ENCODE results near the gene LUC7L. TPM values are rescaled to one million over a fixed set of nuclear protein-coding genes. Genes with fewer than 3 reads are reported as not detected.

Gene LUC7L
- total RNA-seq, 1 donor from 2014 or later, result 74.1 TPM

DNA sequence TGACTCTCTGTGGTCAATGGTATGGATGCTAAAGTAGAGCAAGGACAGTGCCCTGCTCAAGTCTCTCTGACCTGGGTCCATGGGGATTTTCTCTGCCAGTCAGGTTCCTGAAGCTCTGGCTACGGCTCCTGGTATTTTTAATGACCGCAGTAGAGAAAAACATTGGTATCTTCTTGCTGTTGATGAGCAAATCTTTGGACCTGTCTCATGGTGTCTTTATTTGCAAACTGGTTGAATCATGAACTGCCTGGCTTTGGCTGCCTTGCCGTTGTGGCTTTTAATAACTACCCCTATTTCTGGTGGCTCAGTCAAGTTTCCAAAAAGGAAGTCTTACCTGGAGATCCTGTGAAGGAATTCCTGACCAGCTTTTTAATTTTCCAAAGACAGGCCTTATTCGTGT, 14.1 kb upstream of the LUC7L start:
- peaks cover 6% of the 10 kb centered on the region for H3K4me1 Mint-ChIP-seq (ENCODE audit: low read depth, unreplicated experiment)
- FAIRE-seq, result no peak

GRCh38 chr16:242281-242680, 13.0 kb upstream of the LUC7L start:
- peaks cover 6% of the 10 kb centered on the region for H3K4me1 Mint-ChIP-seq (ENCODE audit: low read depth, unreplicated experiment)
- no peak overlapping the region for H2AFZ ChIP-seq (ENCODE audit: low read depth, low read length)
- H3K79me2 ChIP-seq (ENCODE audit: insufficient read depth, low read length), result peaks cover 21% of the 10 kb centered on the region
- H3K9ac ChIP-seq (ENCODE audit: low read length), result no peak overlapping the region
- FAIRE-seq (no peak), DNase-seq (ENCODE audit: low read depth) (no peak)
- H3K36me3 ChIP-seq (ENCODE audit: insufficient read depth, low read length), result no peaks in the 10 kb centered on the region
- H3K4me3 ChIP-seq (ENCODE audit: insufficient read depth, low read depth, low read length), result no peak overlapping the region
- no peak overlapping the region for H3K27ac ChIP-seq (ENCODE audit: low read depth, low read length)
- H3K9me3 ChIP-seq (ENCODE audit: insufficient read depth, low read depth, low read length), result no peaks in the 10 kb centered on the region
- no peak overlapping the region for H3K27ac Mint-ChIP-seq (ENCODE audit: unreplicated experiment)
- H3K4me2 ChIP-seq (ENCODE audit: low read length), result no peak overlapping the region
- no peak overlapping the region for H3K4me3 Mint-ChIP-seq (ENCODE audit: unreplicated experiment)
- no peaks in the 10 kb centered on the region for H3K4me1 ChIP-seq (ENCODE audit: insufficient read depth, low read length)
- TF ChIP-seq EZH2 (IDR thresholded peaks at IDR 0.05; ENCODE audit: insufficient read depth, low read length), result no peak
- TF ChIP-seq, protein P1, sequence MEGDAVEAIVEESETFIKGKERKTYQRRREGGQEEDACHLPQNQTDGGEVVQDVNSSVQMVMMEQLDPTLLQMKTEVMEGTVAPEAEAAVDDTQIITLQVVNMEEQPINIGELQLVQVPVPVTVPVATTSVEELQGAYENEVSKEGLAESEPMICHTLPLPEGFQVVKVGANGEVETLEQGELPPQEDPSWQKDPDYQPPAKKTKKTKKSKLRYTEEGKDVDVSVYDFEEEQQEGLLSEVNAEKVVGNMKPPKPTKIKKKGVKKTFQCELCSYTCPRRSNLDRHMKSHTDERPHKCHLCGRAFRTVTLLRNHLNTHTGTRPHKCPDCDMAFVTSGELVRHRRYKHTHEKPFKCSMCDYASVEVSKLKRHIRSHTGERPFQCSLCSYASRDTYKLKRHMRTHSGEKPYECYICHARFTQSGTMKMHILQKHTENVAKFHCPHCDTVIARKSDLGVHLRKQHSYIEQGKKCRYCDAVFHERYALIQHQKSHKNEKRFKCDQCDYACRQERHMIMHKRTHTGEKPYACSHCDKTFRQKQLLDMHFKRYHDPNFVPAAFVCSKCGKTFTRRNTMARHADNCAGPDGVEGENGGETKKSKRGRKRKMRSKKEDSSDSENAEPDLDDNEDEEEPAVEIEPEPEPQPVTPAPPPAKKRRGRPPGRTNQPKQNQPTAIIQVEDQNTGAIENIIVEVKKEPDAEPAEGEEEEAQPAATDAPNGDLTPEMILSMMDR (IDR thresholded peaks at IDR 0.05; ENCODE audit: insufficient read depth, low read depth, low read length), result no peak
- no peaks in the 10 kb centered on the region for H3K36me3 Mint-ChIP-seq (ENCODE audit: low read depth, unreplicated experiment)
- H4K20me1 ChIP-seq (ENCODE audit: insufficient read depth, low read length), result peaks cover 27% of the 10 kb centered on the region
- H3K27me3 ChIP-seq (ENCODE audit: insufficient read depth, low read length), result no peaks in the 10 kb centered on the region
- H3K9me3 Mint-ChIP-seq (ENCODE audit: unreplicated experiment), result no peaks in the 10 kb centered on the region
- no peaks in the 10 kb centered on the region for H3K27me3 Mint-ChIP-seq (ENCODE audit: low read depth, unreplicated experiment)

More for the DNA sequence above, 14.1 kb upstream of the LUC7L start:
- Histone ChIP-seq H3K36me3 (ENCODE audit: insufficient read depth, low read length) (no peaks in the 10 kb centered on the region), H4K20me1 (ENCODE audit: insufficient read depth, low read length) (peaks cover 31% of the 10 kb centered on the region), H3K4me1 (ENCODE audit: insufficient read depth, low read length) (no peaks in the 10 kb centered on the region), H3K4me2 (ENCODE audit: low read length) (no peak overlapping the region), H3K4me3 (ENCODE audit: insufficient read depth, low read depth, low read length) (no peak overlapping the region), H3K9me3 (ENCODE audit: insufficient read depth, low read depth, low read length) (no peaks in the 10 kb centered on the region), H3K27ac (ENCODE audit: low read depth, low read length) (no peak overlapping the region), H3K27me3 (ENCODE audit: insufficient read depth, low read length) (no peaks in the 10 kb centered on the region), H2AFZ (ENCODE audit: low read depth, low read length) (no peak overlapping the region), H3K79me2 (ENCODE audit: insufficient read depth, low read length) (peaks cover 21% of the 10 kb centered on the region), H3K9ac (ENCODE audit: low read length) (no peak overlapping the region)
- no peaks in the 10 kb centered on the region for H3K9me3 Mint-ChIP-seq (ENCODE audit: unreplicated experiment)
- TF ChIP-seq EZH2 (IDR thresholded peaks at IDR 0.05; ENCODE audit: insufficient read depth, low read length), result no peak
- TF ChIP-seq, protein P1 (IDR thresholded peaks at IDR 0.05; ENCODE audit: insufficient read depth, low read depth, low read length), result no peak
- H3K4me3 Mint-ChIP-seq (ENCODE audit: unreplicated experiment), result no peak overlapping the region
- no peak overlapping the region for H3K27ac Mint-ChIP-seq (ENCODE audit: unreplicated experiment)
- no peak for DNase-seq (ENCODE audit: low read depth)
- no peaks in the 10 kb centered on the region for H3K27me3 Mint-ChIP-seq (ENCODE audit: low read depth, unreplicated experiment)
- no peaks in the 10 kb centered on the region for H3K36me3 Mint-ChIP-seq (ENCODE audit: low read depth, unreplicated experiment)

DNA sequence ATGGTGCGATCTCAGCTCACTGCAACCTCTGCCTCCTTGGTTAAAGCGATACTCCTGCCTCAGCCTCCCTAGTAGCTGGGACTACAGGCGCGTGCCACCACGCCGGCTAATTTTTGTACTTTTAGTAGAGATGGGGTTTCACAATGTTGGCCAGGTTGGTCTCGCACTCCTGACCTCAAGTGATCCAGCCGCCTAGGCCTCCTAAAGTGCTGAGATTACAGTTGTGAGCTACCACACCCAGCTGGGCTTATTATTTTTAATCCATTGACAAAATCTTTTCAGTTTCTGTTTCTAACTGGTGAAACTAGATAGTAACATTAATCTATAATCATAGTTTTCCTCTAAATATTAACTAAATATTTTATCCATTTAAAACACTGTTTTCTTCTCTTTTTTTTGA, 11.3 kb upstream of the LUC7L start:
- H3K9ac ChIP-seq (ENCODE audit: low read length), result no peak overlapping the region
- no peaks in the 10 kb centered on the region for H3K36me3 ChIP-seq (ENCODE audit: insufficient read depth, low read length)
- Mint-ChIP-seq H3K36me3 (ENCODE audit: low read depth, unreplicated experiment) (peaks cover 4% of the 10 kb centered on the region), H3K27ac (ENCODE audit: unreplicated experiment) (no peak overlapping the region), H3K9me3 (ENCODE audit: unreplicated experiment) (no peaks in the 10 kb centered on the region), H3K4me1 (ENCODE audit: low read depth, unreplicated experiment) (peaks cover 6% of the 10 kb centered on the region), H3K27me3 (ENCODE audit: low read depth, unreplicated experiment) (no peaks in the 10 kb centered on the region), H3K4me3 (ENCODE audit: unreplicated experiment) (no peak overlapping the region)
- H3K4me3 ChIP-seq (ENCODE audit: insufficient read depth, low read depth, low read length), result no peak overlapping the region
- H3K27ac ChIP-seq (ENCODE audit: low read depth, low read length), result no peak overlapping the region
- TF ChIP-seq EZH2 (IDR thresholded peaks at IDR 0.05; ENCODE audit: insufficient read depth, low read length), result no peak
- TF ChIP-seq, protein P1 (IDR thresholded peaks at IDR 0.05; ENCODE audit: insufficient read depth, low read depth, low read length), result no peak
- FAIRE-seq (no peak), DNase-seq (ENCODE audit: low read depth) (no peak)
- no peaks in the 10 kb centered on the region for H3K27me3 ChIP-seq (ENCODE audit: insufficient read depth, low read length)
- no peaks in the 10 kb centered on the region for H3K9me3 ChIP-seq (ENCODE audit: insufficient read depth, low read depth, low read length)
- no peaks in the 10 kb centered on the region for H3K4me1 ChIP-seq (ENCODE audit: insufficient read depth, low read length)
- H3K79me2 ChIP-seq (ENCODE audit: insufficient read depth, low read length), result peaks cover 21% of the 10 kb centered on the region
- H3K4me2 ChIP-seq (ENCODE audit: low read length), result no peak overlapping the region
- H2AFZ ChIP-seq (ENCODE audit: low read depth, low read length), result no peak overlapping the region
- peaks cover 24% of the 10 kb centered on the region for H4K20me1 ChIP-seq (ENCODE audit: insufficient read depth, low read length)
